Memory B cell (primary cell): Measurements from ENCODE around the gene SPATA19.
"Not testable (repeated sequence)": the region's sequence is repeated elsewhere in the genome, so short reads cannot be mapped to it uniquely, and the experiment has no call there.

ENCODE experiments used
- ATAC-seq: fragments of 150-1000 bp; cut with Tn5 transposase; 2 replicates; pipeline ENCODE4 v1.10.0; 2021; ENCODE audit warnings: low read depth, mild to moderate bottlenecking, moderate library complexity
- DNase-seq, 2 donors: peaks; one replicate each; pipeline ENCODE4 v3.0.0; 2022; ENCODE audit warnings: low spot score in 2 of 2
- H3K27ac Mint-ChIP-seq: one replicate; pipeline ENCODE4 v1.8.0; 2022; ENCODE audit warnings: mild to moderate bottlenecking, moderate library complexity, mixed read lengths
- H3K27me3 Mint-ChIP-seq: one replicate; pipeline ENCODE4 v1.8.0; 2022; ENCODE audit warnings: mixed read lengths
- H3K36me3 Mint-ChIP-seq: one replicate; pipeline ENCODE4 v1.8.0; 2022; ENCODE audit warnings: mild to moderate bottlenecking, mixed read lengths
- H3K4me1 Mint-ChIP-seq: one replicate; pipeline ENCODE4 v1.8.0; 2022; ENCODE audit warnings: mixed read lengths
- H3K4me3 Mint-ChIP-seq: one replicate; pipeline ENCODE4 v1.8.0; 2022; ENCODE audit warnings: mild to moderate bottlenecking, moderate library complexity, mixed read lengths
- H3K9me3 Mint-ChIP-seq: one replicate; pipeline ENCODE4 v1.8.0; 2022; ENCODE audit warnings: mixed read lengths

Gene SPATA19

GRCh38 chr11:133854330-133854960, 9.1 kb upstream of the SPATA19 start:
- DNase-seq: not testable (repeated sequence)

GRCh38 chr11:133844217-133844616, 1.1 kb downstream of the SPATA19 start:
- no peak for DNase-seq
- no peak overlapping the region for H3K27ac Mint-ChIP-seq
- H3K4me1 Mint-ChIP-seq: no peaks in the 10 kb centered on the region
- ATAC-seq: no peak
- peaks cover 2% of the 10 kb centered on the region for H3K27me3 Mint-ChIP-seq
- no peak overlapping the region for H3K4me3 Mint-ChIP-seq
- no peaks in the 10 kb centered on the region for H3K36me3 Mint-ChIP-seq
- peaks cover 13% of the 10 kb centered on the region for H3K9me3 Mint-ChIP-seq

More at GRCh38 chr11:133854330-133854960, 9.1 kb upstream of the SPATA19 start:
- H3K27ac Mint-ChIP-seq, H3K9me3 Mint-ChIP-seq, H3K4me1 Mint-ChIP-seq, H3K36me3 Mint-ChIP-seq, H3K4me3 Mint-ChIP-seq, ATAC-seq, H3K27me3 Mint-ChIP-seq: not testable (repeated sequence)

GRCh38 chr11:133843454-133843987, 1.8 kb downstream of the SPATA19 start:
- ATAC-seq: no peak
- Mint-ChIP-seq H3K36me3 (no peaks in the 10 kb centered on the region), H3K27me3 (peaks cover 2% of the 10 kb centered on the region), H3K27ac (no peak overlapping the region), H3K4me3 (no peak overlapping the region), H3K4me1 (no peaks in the 10 kb centered on the region), H3K9me3 (peaks cover 12% of the 10 kb centered on the region)
- DNase-seq: no peak

DNA sequence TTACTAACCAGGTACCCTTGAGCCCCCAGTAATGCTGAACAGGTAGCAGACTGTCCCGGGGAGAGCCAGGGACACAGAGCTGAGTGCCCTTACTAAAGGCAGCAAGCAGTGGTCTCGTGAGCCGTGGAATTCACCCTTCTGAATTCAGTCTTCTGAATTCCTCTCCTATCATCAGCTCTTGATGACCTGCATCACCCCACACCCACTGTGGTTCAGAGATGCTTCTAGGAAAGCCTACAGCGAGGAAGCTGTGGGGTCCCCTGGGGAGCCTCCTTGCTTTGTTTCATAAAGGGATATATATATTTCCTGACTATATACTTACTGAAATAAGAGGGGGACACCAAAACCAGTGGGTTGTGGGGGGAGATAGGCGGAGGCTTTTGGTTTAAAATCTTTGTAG, 2.6 kb downstream of the SPATA19 start:
- Mint-ChIP-seq H3K4me3 (no peak overlapping the region), H3K4me1 (no peaks in the 10 kb centered on the region), H3K9me3 (peaks cover 10% of the 10 kb centered on the region), H3K36me3 (no peaks in the 10 kb centered on the region), H3K27ac (no peak overlapping the region), H3K27me3 (no peaks in the 10 kb centered on the region)
- no peak for ATAC-seq
- DNase-seq: no peak

- ATAC-seq (no peak), DNase-seq (no peak)
- H3K27me3 Mint-ChIP-seq: no peaks in the 10 kb centered on the region
- H3K9me3 Mint-ChIP-seq: peaks cover 11% of the 10 kb centered on the region
- H3K4me3 Mint-ChIP-seq: no peak overlapping the region
- H3K27ac Mint-ChIP-seq: no peak overlapping the region
- H3K36me3 Mint-ChIP-seq: no peaks in the 10 kb centered on the region
- H3K4me1 Mint-ChIP-seq: no peaks in the 10 kb centered on the region
These were observed 3.3 kb downstream of the SPATA19 start for GRCh38 chr11:133842053-133842452.

GRCh38 chr11:133841279-133842043, 3.9 kb downstream of the SPATA19 start:
- Mint-ChIP-seq H3K27ac (no peak overlapping the region), H3K27me3 (no peaks in the 10 kb centered on the region), H3K4me1 (no peaks in the 10 kb centered on the region), H3K9me3 (peaks cover 9% of the 10 kb centered on the region), H3K4me3 (no peak overlapping the region), H3K36me3 (no peaks in the 10 kb centered on the region)
- DNase-seq (no peak), ATAC-seq (no peak)

DNA sequence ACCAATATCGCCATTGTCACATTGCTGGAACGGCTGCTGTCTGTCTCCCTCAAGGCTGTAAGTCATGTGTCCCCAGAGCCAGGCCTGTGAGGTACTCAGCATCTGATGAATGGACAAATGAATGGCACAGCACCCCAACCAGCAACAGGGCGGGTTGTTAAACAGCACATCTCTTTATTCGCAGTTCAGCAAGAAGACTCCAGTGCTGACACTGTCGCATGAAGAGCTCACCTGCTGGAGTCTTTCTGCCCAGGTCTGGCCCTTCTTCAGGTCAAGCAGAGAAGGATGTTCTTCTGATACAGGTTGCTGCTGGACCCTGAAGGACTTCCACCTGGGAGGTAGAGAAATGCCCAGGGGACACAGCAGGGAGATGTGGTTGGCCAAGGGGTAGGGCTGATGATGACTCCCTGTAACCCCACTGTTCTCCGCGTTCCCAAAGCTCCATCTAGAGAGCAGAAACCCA, 4.8 kb downstream of the SPATA19 start:
- no peak for DNase-seq
- H3K27me3 Mint-ChIP-seq: peaks cover 5% of the 10 kb centered on the region
- ATAC-seq: no peak
- H3K27ac Mint-ChIP-seq: no peak overlapping the region
- H3K4me3 Mint-ChIP-seq: no peak overlapping the region
- H3K4me1 Mint-ChIP-seq: no peaks in the 10 kb centered on the region
- H3K36me3 Mint-ChIP-seq: no peaks in the 10 kb centered on the region
- peaks cover 5% of the 10 kb centered on the region for H3K9me3 Mint-ChIP-seq

- DNase-seq: no peak
- Mint-ChIP-seq H3K9me3 (peaks cover 6% of the 10 kb centered on the region), H3K4me3 (no peak overlapping the region), H3K4me1 (no peaks in the 10 kb centered on the region), H3K36me3 (no peaks in the 10 kb centered on the region), H3K27ac (no peak overlapping the region), H3K27me3 (peaks cover 9% of the 10 kb centered on the region)
- no peak for ATAC-seq
These were observed 9.4 kb downstream of the SPATA19 start for GRCh38 chr11:133835593-133836548.

DNA sequence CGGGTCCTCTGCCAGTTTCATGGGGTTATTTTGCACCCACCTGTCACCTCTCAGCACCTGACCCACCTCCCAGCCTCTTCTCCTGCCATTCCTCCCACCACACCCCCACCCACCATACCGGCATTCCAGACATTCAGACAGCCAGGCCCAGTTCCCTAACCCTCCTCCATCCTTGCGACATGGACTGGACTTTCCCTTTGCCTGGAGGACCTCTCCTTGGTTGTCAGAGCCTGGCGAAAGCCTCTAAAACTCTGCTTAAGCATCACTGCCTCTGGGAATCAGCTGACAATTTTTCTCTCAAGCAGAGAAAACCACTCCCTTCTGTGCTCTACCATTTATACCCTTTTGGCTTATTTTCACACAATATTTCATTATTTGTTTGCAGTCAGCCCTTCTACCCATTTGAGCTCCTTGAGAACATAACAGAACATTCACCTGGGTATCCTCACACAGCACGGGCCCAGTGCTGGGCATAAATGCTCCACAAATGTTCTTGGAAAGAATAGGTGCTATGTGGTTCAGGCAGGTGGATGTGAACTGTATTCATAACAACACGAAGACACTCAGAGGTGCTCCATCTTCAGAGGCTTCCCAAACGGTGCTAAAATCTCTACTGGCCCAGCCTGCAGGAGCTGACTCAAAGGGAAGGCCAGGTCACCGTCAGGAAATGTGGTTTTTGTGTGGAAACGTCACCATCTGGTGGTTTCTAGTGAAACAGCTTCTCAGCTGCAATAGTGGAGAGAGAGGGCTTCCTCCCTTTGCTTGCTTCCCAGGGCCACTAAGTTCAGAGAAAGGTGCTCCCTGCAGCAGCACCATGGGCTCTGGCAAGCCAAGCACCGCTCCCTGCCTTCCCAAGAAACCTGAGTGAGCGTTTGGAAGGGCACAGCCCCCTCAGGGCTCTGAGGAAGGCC, 10.4 kb downstream of the SPATA19 start:
- Mint-ChIP-seq H3K36me3 (no peaks in the 10 kb centered on the region), H3K4me1 (no peaks in the 10 kb centered on the region), H3K27me3 (peaks cover 9% of the 10 kb centered on the region), H3K27ac (no peak overlapping the region), H3K9me3 (peaks cover 6% of the 10 kb centered on the region), H3K4me3 (no peak overlapping the region)
- DNase-seq (no peak), ATAC-seq (no peak)

DNA sequence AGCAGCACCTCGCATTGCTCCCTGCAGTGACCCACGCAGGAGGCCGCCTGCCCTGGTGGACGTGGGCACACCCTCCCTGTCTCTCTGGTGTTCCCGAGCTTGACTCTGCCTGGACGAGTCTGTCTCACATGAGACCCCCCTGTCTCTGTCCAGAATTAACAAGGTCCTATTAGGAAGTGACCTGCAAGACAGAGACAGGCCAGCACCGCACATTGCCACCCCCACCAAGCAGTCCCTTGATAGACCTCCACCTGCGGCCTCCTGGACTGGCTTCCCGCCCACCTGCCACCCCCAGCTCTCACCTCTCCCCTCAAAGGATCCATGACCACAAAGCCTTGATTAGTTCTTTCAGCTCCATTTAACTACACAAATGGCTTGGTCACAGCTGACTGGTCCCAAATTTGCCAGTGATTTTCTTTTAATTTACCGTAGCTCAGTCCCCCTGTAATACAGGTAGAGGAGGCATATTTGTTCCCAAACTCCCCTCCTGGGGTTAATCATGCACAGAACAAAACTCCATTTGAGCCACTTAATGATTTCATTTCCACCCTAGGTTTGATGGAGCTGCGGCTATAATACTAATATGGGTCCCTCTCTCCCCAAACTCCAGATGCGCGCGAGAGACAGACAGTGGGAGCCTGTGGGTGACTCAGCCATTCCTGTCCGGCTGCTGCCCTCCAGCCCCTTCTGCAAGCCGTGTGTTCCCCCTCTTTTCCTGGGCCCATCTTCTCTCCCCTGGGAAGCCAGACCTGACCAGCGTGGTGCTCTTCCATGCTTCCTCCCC, 11.2 kb downstream of the SPATA19 start:
- Mint-ChIP-seq H3K4me3 (no peak overlapping the region), H3K27ac (no peak overlapping the region), H3K36me3 (no peaks in the 10 kb centered on the region), H3K4me1 (no peaks in the 10 kb centered on the region), H3K9me3 (peaks cover 6% of the 10 kb centered on the region), H3K27me3 (peaks cover 9% of the 10 kb centered on the region)
- no peak for DNase-seq
- no peak for ATAC-seq

- Mint-ChIP-seq H3K36me3 (no peaks in the 10 kb centered on the region), H3K27ac (no peak overlapping the region), H3K4me1 (no peaks in the 10 kb centered on the region), H3K9me3 (peaks cover 6% of the 10 kb centered on the region), H3K27me3 (peaks cover 10% of the 10 kb centered on the region), H3K4me3 (no peak overlapping the region)
- ATAC-seq (no peak), DNase-seq (no peak)
These were observed 12.1 kb downstream of the SPATA19 start for GRCh38 chr11:133832991-133833897.
